DMS53 treated with DMSO at 0.1 percent for 48 hours (cell line): ENCODE measurements around the gene PARVB.

ENCODE experiments used
- DNase-seq: peaks from one replicate; lab custom pipeline; 2025; ENCODE audit not compliant: unreplicated experiment; lab: John Stamatoyannopoulos, UW

The PARVB gene

DNA sequence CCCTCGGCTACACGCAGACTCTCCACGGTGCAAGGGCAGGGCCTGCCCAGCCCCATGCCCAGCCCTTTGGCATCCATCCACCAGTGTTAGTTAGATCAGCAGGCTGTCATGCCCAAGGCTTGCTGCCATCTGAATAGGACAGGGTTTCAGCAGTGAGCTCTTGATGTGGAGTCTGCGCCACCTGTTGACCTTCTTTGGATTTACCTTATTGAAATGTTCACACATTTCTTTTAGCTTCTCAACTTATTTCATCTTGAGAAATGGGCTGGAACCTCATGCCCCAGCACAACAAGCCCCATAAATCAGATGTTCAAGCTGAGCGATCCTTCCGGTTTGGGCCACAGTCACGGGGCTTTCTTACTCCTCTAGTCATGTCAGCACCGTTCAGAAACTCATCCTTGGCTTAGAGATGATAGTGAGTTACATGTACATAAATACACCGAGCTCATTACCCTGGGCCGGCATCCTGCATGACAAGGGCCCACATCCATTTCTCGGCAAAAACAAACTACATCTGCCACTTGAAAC, 61.7 kb downstream of the PARVB start:
- peak; percentile 73 for DNase-seq

DNA sequence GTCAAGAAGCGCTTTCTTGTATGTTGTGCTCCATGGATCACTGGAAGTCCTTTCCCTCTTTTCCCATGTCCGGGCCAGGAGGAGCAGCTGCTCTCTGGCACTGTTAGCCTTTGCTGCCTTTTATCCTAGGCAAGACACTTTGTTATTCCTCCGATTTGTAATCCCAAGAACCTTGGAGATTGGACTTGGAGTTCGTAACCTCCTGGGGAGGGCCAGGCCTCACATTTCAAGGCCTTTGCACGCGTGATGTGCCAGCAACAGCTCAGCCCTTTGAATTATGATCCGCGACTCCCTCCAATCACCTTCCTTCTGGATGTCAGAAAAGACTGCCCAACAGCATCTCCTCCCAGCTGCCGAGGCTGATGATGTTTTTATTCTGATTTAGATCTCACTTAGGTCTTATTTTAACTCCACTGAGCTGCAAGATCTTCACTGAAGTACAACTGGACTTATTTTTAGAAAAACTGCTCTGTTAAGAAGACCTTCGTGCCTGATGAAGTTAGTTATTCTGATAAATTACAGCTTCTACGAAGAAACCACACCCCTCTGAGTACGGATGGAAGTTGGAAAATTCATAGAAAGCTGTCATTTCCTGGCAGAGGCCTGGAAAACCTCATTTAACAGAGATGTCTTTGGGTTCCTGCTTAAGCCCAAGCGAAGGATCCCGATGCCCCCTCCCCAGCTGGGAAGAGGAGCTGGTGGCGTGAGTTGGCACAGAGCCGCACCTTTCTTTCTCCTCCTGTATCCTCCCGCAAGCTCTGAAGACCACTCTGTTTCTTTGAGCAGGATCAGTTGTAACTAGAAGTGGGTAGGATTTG, 62.4 kb downstream of the PARVB start:
- DNase-seq, result no peak

DNA sequence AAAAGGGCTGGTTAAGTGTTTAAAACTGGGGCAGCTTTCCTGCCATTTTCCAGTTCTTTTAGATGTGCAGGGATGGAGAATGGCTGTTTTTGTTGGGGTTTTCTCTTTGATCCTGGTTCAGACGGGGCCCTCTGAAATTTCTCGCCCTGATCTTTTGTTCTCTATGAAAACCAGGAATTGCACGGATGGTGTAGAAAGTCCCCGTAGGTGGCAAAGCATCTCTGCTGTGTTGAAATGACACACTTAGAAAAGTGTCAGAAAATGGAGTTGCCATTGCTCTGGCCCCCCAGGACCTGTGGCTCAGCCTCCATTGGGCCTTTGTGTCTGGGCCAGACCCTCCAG, 63.0 kb downstream of the PARVB start:
- no peak for DNase-seq

DNA sequence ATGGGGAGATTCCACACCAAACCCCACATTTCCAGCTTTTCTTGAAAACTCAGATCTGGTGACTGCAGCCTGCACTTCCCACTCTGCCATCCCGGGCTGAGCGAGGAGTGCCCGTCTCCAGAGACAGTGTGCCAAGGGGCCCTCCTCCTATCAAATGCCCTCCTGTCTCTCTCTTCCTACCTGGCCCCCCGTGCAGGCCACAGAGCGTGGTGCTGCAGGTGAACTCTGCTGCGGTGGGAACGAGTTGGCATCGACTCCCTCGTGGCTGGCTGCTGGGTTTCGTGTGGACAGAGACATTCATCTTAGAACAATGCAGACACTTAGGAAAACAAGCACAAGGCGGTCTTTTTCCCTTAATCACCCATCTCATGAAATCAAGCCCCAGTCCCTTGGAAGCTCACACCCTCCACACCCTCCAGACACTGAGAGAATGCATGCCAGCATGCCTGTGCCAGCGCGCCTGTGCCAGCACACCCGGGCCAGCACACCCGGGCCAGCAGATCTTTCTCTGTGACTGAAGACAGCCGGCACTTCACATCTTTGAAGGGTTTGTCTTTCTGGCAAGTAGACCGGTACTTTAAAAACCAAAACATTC, 65.0 kb downstream of the PARVB start:
- no peak for DNase-seq

DNA sequence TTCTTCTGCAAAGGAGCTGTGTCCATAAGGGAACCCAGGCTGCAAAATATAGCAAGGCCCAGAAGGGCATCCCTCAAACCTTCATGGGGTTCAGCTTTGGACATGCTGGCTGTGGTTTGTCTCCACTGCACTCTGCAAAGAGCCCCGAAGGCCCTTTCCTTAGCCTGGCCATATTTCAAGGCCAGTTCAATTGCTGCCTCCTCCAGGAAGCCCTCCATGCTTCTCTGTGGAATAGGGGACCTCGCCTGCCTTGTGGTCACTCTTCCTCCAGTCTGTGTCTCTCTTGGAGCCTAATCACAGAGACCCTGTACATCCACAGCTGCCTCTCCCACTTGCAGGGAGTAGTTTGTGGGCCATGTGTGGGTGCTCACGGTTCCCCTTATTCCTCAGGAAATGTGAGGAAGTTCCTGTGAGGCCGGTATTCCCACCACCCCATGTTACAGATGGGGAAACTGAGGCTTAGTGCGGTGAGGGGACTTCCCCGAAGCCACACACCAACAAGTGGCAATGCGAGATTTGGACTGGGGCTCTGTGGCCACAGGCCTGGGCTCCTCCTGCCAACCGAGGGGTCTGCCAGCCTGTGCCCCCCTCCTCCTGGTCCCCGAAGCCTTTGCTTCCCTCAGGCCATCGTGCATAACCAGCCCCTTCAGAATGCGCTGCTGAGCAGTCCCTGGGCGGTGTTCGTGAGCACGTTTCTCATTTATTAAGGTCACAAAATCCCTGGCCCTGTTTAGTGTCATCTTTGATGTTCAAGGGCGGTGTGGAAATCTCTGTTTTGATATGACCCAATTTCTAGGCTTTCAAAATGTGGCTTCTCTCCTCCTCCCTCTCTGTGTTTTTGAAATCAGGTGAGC, 65.8 kb downstream of the PARVB start:
- no peak for DNase-seq

DNA sequence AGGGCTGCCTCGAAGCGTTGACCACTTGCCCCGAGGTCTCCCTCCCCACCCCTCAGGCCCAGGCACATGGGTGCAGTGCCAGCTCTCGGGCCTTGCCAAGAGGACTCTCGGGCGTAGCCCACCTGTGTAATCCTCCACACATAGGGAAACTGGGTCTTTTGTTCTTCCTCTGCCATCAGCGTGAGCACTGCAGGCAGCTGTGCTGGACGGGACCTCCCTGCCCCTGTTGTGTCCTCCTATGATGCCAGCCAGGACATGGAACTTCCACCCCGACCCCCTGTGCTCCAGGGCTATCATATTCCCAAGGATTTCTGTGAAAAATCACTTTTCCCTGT, 66.4 kb downstream of the PARVB start:
- DNase-seq, result no peak

DNA sequence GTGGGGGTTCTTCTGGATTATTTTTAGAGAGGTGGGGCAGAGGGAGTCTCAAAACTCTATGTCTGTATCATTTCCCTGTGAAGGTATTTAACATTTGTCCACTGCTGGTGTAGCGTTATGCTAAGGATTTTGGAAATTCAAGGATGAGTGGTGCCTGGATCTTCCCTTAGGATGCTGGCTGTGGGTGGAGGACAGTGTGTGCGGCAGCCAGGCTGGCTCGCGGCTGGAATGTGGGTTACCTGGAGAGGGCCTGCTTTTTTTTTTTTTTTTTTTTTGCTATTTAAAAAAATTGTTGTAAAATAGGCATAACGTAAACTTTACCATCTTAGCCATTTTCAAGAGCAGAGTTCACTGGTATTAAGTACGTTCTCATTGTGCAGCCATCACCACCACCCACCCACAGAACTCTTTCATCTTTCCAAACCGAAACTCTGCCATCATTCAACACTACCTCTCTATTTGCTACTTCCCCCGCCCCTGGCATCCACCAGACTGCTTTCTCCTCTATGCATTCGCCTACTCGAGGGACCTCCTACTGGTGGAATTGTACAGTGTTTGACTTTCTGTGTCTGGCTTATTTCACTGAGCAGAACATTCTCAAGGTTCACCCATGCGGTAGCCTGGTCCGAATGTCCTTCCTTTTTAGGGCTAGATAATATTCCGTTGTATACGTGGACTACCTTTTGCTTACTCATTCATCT, 67.1 kb downstream of the PARVB start:
- DNase-seq, result no peak

DNA sequence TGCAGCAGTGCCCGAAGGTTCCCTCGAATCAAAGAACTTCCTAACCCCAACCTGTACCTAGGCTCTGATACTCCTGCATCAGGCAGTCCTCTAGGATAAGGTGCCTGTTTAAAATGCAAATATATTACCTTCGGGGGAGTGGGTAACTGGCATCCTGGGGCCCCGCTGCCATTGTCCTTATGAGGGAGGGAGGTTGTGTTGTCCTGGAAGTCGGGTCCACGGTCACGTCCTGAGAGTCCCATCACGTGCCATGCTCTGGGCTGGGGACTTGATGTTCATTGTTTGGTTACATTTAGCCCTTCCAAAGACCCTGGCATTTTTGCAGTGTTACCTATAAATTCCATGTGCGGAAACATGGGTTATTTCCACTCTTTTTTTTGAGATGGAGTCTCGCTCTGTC, 67.6 kb downstream of the PARVB start:
- no peak for DNase-seq

DNA sequence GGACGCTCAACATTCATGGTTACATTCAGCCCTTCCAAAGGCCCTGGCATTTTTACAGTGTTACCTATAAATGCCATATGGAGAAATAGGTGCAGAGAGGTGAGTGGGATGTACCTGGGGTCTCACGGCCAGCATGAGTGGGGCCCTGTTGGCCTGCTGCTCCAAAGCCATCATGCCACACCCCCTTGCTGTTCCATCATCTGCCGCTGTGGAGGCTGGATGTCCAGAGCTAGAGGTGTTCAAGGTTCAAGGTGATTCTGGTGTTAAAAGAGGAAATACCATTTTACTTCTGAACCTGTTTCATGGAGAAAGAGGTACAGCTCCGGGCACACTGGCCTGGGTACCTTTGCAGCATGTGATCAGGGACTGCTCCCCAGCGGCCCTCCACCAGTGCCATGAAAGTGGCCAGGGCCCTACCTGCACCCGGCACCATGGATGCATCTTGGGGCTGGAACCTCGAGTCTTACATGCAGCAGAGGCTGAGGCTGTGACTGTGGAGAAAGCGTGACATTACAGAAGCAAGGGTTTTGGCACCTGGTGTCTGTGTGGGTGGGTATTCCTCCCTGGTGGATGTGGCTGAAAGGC, 68.6 kb downstream of the PARVB start:
- DNase-seq, result no peak

DNA sequence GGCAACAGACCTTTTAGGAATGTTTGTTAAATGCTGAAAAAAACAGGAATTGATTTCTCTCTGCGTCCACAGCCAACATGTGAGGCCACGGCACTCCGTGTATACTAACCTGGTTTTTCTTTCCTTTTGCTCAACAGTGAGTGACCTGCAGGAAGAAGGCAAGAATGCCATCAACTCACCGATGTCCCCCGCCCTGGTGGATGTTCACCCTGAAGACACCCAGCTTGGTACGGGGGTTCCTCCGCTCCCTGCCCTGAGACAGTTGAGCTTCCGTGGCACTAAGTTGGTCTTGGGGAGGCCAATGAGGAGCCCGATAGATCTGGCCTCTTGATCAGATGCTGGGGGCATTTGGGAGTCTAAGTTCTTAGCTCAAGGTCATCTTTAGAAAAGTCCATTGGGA, 69.7 kb downstream of the PARVB start:
- DNase-seq, result no peak

DNA sequence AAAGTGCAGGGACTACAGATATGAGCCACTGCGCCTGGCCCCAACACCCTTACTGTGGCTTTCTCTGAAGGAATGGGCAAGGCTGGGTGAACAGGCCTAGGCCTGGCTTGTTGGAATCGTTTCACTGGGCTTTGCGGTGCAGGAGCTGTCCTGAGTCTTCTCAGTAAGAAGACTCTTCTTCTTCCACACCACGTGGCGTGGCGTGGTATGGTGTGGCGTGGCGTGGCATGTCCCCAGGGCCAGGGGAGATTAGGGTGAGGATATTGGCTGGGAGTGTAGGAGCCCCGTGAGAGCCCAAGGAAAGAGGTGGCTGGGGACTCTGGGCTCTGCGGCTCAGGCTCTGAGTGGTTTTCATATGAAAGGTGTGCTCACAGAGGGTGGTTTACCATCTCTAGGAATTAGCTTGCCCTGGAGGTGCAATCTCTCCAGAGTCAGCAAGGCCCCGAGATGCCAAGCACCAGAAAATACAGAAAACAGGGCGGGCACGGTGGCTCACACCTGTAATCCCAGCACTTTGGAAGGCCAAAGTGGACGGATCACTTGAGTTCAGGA, 70.7 kb downstream of the PARVB start:
- no peak for DNase-seq

DNA sequence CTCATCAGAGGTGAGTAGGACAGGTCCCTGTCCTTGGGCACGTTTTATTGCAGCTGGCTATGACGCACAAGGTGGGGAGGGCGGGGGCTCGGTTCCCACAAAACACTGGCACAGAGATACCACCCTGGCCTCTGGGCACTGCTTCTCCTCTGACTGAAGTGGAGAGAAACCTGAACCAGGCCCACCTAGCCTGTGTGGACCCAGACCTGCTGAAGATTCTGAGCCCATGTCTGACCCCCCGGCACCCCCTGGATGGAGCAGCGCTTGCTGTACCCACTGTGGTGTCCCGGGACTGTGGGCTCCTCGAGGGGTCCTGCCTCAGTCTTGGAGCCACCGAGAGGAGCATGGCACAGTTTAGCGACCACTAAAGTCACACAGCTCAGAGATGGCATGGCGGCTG, 72.6 kb downstream of the PARVB start:
- no peak for DNase-seq

DNA sequence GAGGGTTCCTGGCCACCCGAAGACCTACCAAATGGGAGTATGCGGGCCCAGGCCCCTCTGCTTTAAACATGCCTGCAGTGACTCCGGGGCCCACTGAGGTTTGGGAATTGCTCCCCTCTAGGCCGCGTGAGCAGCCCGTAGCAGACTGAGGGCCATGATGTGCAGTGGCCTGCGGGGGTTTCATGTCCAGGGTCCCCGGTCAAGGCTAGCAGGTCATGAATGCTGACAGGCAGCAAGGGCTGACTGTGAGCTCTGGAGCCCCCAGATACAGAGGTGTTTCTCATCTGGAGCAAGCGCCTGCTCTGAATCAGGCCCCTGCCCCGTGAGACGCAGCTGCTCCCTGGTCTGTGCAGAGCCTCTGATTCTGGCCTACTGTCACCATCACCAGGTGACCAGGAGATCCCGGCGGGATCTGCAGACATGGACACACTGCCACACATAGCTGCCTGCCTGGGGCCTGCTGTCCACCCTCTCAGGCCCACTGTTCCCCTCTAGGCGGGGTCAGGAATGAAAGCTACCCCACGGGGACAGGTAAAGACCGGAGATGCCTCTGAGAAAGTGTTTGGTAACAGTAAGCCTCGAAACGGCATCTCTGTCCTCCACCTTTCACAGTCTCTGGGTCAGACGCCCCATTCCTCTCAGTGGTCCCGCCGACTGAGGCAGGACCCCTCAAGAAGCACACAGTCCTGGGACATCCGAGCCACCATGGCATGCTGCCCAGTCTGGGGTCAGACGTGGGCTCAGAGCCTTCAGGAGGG, 73.3 kb downstream of the PARVB start:
- DNase-seq, result no peak

DNA sequence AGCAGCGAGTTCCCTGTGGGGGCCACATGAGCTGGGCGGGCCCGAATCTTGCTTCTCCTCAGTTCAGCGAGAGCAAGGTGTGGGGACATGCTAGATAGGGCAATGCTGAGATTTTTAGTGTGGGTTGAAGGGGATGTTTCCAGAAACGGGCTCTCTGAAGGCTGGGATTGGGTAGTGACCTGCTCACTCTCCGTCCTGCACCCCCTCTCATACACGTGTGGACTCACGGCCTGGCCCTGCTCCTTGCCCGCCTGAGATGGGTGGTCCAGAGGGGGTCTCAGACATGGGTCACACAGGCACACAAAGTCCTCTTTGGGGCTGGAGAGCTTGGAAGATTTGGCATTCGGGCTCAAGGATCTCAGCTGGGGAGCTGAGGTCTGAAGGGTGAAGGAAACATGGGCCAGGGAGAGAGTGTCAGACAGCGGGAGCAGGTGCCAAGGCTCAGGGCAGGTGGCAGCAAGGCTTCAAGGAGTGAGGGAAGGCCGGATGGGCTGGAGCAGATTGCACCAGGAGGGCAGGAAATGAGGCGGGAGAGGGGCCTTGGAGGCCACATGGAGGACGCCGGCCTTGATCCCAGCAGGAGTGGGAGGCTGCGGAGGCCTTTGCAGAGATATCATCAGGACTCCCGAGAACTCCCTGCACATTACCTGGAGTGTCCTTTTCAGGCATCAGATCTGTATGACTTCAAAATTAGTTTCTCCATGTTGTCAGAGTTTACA, 74.1 kb downstream of the PARVB start:
- no peak for DNase-seq

DNA sequence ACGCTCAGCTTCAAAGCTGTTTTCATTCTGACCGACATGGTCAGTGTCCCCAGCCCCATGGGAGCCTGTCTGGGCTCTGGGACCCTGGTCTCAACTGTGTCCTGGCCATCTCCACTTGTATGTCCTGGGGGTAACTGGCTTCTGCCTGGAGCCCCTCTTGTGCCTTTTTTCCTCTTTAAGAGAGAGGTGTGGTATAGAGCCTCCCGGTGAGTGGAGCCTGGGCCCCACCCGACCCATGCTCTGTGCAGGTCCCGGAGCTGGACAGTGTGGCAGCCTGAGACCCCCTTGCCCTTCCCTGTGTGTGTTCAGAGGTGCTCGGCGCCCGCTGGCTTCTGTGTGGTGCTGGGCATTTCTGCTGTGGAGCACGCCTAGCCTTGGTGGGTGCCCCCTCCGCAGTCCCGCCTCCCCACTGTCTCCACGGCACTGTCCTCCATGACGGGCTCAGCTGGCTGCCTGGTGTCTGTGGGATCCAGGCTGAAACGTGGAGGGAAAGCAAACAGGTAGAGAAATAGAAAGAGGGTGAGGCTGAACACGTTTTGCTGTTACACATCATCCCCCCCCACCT, 74.9 kb downstream of the PARVB start:
- DNase-seq, result no peak

DNA sequence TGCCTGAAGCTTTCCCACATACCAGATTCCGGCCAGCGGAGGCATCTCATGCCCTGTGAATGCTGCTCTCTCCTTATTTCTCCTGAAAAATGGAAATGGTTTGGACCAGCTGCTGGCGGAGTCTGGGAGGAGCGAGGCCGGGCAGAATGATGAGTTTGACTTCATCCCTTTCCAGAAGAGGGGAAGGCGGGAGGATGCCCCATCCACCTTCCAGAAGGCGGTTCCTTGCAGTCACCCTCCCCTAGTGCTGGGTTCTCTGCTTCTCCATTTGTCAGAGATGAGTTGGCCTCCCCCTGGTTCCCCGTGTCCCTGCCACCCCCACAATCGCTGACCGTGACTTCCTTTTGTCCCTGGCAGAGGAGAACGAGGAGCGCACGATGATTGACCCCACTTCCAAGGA, 75.6 kb downstream of the PARVB start:
- no peak for DNase-seq

DNA sequence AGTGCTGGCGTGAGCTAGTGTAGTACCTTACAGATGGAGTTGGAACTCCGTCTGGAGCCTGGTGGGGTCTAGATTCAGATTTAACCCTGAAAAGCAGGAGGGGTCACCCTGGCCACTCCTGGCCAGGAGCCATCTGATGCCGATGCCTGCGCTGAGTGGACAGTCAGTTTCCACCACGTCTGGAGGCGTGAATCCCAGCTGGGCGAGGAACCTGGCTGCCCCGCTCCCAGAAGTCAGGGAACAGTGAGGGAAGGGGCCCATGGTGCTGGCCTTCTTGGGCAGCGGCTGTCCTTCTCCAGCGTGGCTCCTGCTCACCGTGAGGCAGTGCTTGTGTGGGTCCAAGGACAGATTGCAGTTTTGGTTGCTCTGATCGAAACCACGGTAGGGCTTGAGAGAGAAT, 76.3 kb downstream of the PARVB start:
- DNase-seq, result no peak

DNA sequence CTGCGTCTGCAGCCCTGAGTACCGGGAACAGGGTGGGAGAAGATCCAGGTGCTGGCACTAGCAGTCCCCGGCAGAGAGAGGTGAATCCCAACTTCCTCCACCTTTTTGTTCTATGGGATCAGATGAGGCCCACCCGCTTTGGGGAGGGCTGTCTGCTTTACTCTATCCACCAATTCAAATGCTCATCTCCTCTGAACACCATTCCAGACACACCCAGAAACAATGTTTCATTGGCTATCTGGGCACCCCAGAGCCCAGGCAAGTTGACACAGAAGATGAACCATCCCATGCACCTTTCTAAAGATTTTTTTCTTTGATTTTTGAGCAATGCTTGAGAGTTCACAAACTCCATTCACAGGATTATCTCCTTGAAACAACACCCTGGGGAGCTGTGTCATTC, 78.0 kb downstream of the PARVB start:
- no peak for DNase-seq

DNA sequence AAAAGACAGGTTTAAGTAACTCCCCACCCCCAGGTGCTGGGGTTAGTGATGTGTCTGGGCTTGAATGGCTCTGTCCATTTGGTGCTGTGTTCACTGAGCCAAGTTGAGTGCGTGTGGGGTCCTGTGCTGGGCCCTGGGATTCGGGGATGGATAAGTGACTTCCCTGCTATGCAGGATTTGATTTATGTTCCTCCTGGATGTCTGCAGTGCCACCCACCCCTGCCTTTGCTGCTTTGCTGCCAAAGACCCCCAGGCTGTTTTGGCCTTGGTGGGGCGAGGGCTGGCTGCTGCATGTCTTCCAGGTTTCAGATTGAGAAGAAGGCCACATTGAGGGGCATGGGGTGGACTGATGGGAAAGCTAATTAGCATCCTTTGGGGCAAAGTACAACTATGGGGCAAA, 78.8 kb downstream of the PARVB start:
- DNase-seq, result no peak
